Loucy (cell line): ENCODE results near the gene CROCC2.

Source experiments
- H2AFZ ChIP-seq: fragments of 200-600 bp; sonication (generic); 2 replicates; pipeline ENCODE4 v1.6.0; 2016; ENCODE audit warnings: antibody characterized with exemption, mild to moderate bottlenecking, low read length, moderate library complexity
- H3F3A ChIP-seq: fragments of 200-600 bp; 2 replicates; pipeline ENCODE4 v1.6.0; 2016; ENCODE audit warnings: antibody characterized with exemption, low read depth, mild to moderate bottlenecking
- H3K27me3 ChIP-seq: fragments of 200-600 bp; sonication (generic); 2 replicates; pipeline ENCODE4 v1.6.1; 2014; ENCODE audit warnings: low read length, mild to moderate bottlenecking; ENCODE audit not compliant: insufficient read depth, poor library complexity, severe bottlenecking
- H3K36me3 ChIP-seq: fragments of 200-600 bp; sonication (generic); 2 replicates; pipeline ENCODE4 v1.6.1; 2016; ENCODE audit warnings: low read length; ENCODE audit not compliant: insufficient read depth
- H3K4me1 ChIP-seq: fragments of 200-600 bp; sonication (generic); 2 replicates; pipeline ENCODE4 v1.5.1; 2014; ENCODE audit warnings: low read length, mild to moderate bottlenecking; ENCODE audit not compliant: insufficient read depth, poor library complexity, severe bottlenecking
- H3K4me2 ChIP-seq: fragments of 200-600 bp; sonication (generic); 2 replicates; pipeline ENCODE4 v1.6.0; 2014; ENCODE audit warnings: antibody characterized with exemption, low read length, low read depth, mild to moderate bottlenecking; ENCODE audit not compliant: poor library complexity, severe bottlenecking
- H3K4me3 ChIP-seq: fragments of 200-600 bp; sonication (generic); 2 replicates; pipeline ENCODE4 v1.5.1; 2014; ENCODE audit warnings: low read length, mild to moderate bottlenecking, mixed read lengths; ENCODE audit not compliant: poor library complexity, severe bottlenecking
- H3K79me2 ChIP-seq: fragments of 200-600 bp; sonication (generic); 2 replicates; pipeline ENCODE4 v1.6.1; 2014; ENCODE audit warnings: low read length; ENCODE audit not compliant: insufficient read depth
- H3K9ac ChIP-seq: fragments of 200-600 bp; sonication (generic); 2 replicates; pipeline ENCODE4 v1.6.0; 2014; ENCODE audit warnings: mild to moderate bottlenecking, low read depth, low read length, moderate library complexity; ENCODE audit not compliant: poor library complexity, severe bottlenecking
- H3K9me2 ChIP-seq: fragments of 200-600 bp; sonication (generic); replicated peaks from 2 replicates; pipeline ENCODE4 v1.6.1; 2016; ENCODE audit warnings: low read depth, low read length, mixed read lengths
- H3K9me3 ChIP-seq: fragments of 200-600 bp; sonication (generic); 2 replicates; pipeline ENCODE4 v1.6.1; 2014; ENCODE audit warnings: mild to moderate bottlenecking, antibody characterized with exemption, low read length, low read depth; ENCODE audit not compliant: insufficient read depth
- H4K20me1 ChIP-seq: fragments of 200-600 bp; sonication (generic); 2 replicates; pipeline ENCODE4 v1.6.0; 2014; ENCODE audit warnings: antibody characterized with exemption, low read length, mild to moderate bottlenecking; ENCODE audit not compliant: insufficient read depth, poor library complexity, severe bottlenecking
- CTCF ChIP-seq: fragments of 200-600 bp; sonication (generic); conservative IDR thresholded peaks from 2 replicates; pipeline ENCODE4 v1.5.1; 2014; ENCODE audit warnings: mild to moderate bottlenecking, antibody characterized with exemption, low read length
- EZH2phosphoT487 ChIP-seq: fragments of 200-600 bp; IDR thresholded peaks from 2 replicates; pipeline ENCODE4 v1.6.1; 2018; ENCODE audit warnings: antibody characterized with exemption, mild to moderate bottlenecking, moderate library complexity, borderline replicate concordance

The CROCC2 gene

GRCh38 chr2:240898731-240899467 lies 7.2 kb upstream of the CROCC2 start:
- H3K27me3 ChIP-seq = no peaks in the 10 kb centered on the region
- TF ChIP-seq EZH2phosphoT487 = no peak
- no peak for TF ChIP-seq CTCF
- H3K36me3 ChIP-seq = no peaks in the 10 kb centered on the region
- no peak overlapping the region for H2AFZ ChIP-seq
- H3K79me2 ChIP-seq = no peaks in the 10 kb centered on the region
- H3K9me2 ChIP-seq = no peaks in the 10 kb centered on the region
- H3K9ac ChIP-seq = no peak overlapping the region
- H3K4me2 ChIP-seq = no peak overlapping the region
- no peak overlapping the region for H3K4me3 ChIP-seq
- H4K20me1 ChIP-seq = no peaks in the 10 kb centered on the region
- H3K9me3 ChIP-seq = no peaks in the 10 kb centered on the region
- no peaks in the 10 kb centered on the region for H3F3A ChIP-seq
- no peaks in the 10 kb centered on the region for H3K4me1 ChIP-seq

- H3K27me3 ChIP-seq = no peaks in the 10 kb centered on the region
Measured at GRCh38 chr2:240899468-240899865, 6.7 kb upstream of the CROCC2 start.

GRCh38 chr2:240900141-240900860 lies 5.8 kb upstream of the CROCC2 start:
- Histone ChIP-seq H3K79me2 (no peaks in the 10 kb centered on the region), H3K9ac (no peak overlapping the region), H3K4me2 (no peak overlapping the region), H4K20me1 (no peaks in the 10 kb centered on the region), H3F3A (no peaks in the 10 kb centered on the region), H2AFZ (no peak overlapping the region), H3K4me3 (no peak overlapping the region), H3K36me3 (no peaks in the 10 kb centered on the region), H3K9me2 (no peaks in the 10 kb centered on the region), H3K4me1 (no peaks in the 10 kb centered on the region), H3K9me3 (no peaks in the 10 kb centered on the region; the same call in 1 of the 2 replicates), H3K27me3 (no peaks in the 10 kb centered on the region)
- TF ChIP-seq CTCF = no peak
- no peak for TF ChIP-seq EZH2phosphoT487

More at GRCh38 chr2:240899468-240899865, 6.7 kb upstream of the CROCC2 start:
- H3K4me1 ChIP-seq = no peaks in the 10 kb centered on the region
- no peaks in the 10 kb centered on the region for H3K9me3 ChIP-seq
- no peak overlapping the region for H2AFZ ChIP-seq
- no peak overlapping the region for H3K9ac ChIP-seq
- no peaks in the 10 kb centered on the region for H3K9me2 ChIP-seq
- TF ChIP-seq EZH2phosphoT487 (no peak), CTCF (no peak)
- no peak overlapping the region for H3K4me3 ChIP-seq
- no peak overlapping the region for H3K4me2 ChIP-seq
- no peaks in the 10 kb centered on the region for H3K36me3 ChIP-seq
- H3K79me2 ChIP-seq = no peaks in the 10 kb centered on the region
- no peaks in the 10 kb centered on the region for H4K20me1 ChIP-seq
- no peaks in the 10 kb centered on the region for H3F3A ChIP-seq
